Breast epithelium (tissue), 3 donors: ENCODE data around the gene NRIP1.

ENCODE experiments used
- CTCF ChIP-seq, 3 donors: fragments of 450-650 bp; IDR thresholded peaks; one replicate each; pipeline ENCODE4 v1.5.1; 2016 to 2017; ENCODE audit warnings: antibody characterized with exemption in 3 of 3, mild to moderate bottlenecking in 3 of 3, moderate library complexity in 3 of 3
- POLR2A ChIP-seq: fragments of 450-650 bp; IDR thresholded peaks from one replicate; pipeline ENCODE4 v1.6.1; 2016; ENCODE audit warnings: antibody characterized with exemption, mild to moderate bottlenecking, moderate library complexity
- POLR2AphosphoS5 ChIP-seq, 3 donors: sonication (generic); formaldehyde crosslinking; IDR thresholded peaks; one replicate each; pipeline ENCODE4 v1.6.1; 2017; ENCODE audit warnings: antibody characterized with exemption in 3 of 3

DNA sequence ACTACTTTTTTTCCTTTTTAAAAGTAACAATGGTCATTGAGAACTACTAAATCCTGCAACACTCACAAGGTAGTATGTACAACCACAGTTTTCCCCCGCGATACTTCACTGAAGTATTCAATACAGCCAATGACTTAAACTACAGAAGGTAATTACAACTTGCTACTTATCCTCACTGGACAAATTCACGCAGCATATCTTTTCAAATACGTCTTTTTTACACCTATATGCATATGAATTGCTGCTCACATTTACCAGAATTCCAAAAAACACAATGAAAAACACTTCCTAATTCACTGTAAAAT is 12.4 kb downstream of the NRIP1 start:
- TF ChIP-seq CTCF (IDR thresholded peaks at IDR 0.05) = no peak
- TF ChIP-seq POLR2AphosphoS5 (IDR thresholded peaks at IDR 0.05) = no peak
- no peak for TF ChIP-seq POLR2A
